ENCODE data around the gene SLC48A1.

SLC48A1 gene

GRCh38 chr12:47823422-47824086, 50.5 kb downstream of the SLC48A1 start:
- H3K4me1 ChIP-seq, result peaks cover 9% of the 10 kb centered on the region

GRCh38 chr12:47824198-47824597, 51.2 kb downstream of the SLC48A1 start:
- Histone ChIP-seq H3K4me1 (peaks cover 12% of the 10 kb centered on the region), H3K9me3 (no peaks in the 10 kb centered on the region), H3K27me3 (no peaks in the 10 kb centered on the region), H3K4me3 (ENCODE audit: low read depth, low read length) (no peak overlapping the region), H3K36me3 (no peaks in the 10 kb centered on the region)
- DNase-seq, result no peak
- TF ChIP-seq CTCF (IDR thresholded peaks at IDR 0.05; ENCODE audit: low read depth, low read length), result no peak

More at GRCh38 chr12:47823422-47824086, 50.5 kb downstream of the SLC48A1 start:
- H3K36me3 ChIP-seq, result no peaks in the 10 kb centered on the region
- DNase-seq, result no peak
- no peak for TF ChIP-seq CTCF (IDR thresholded peaks at IDR 0.05; ENCODE audit: low read depth, low read length)
- H3K27me3 ChIP-seq, result no peaks in the 10 kb centered on the region
- no peaks in the 10 kb centered on the region for H3K9me3 ChIP-seq
- H3K4me3 ChIP-seq (ENCODE audit: low read depth, low read length), result no peak overlapping the region

- no peak for TF ChIP-seq CTCF (IDR thresholded peaks at IDR 0.05; ENCODE audit: low read depth, low read length)
- no peaks in the 10 kb centered on the region for H3K27me3 ChIP-seq
- H3K4me3 ChIP-seq (ENCODE audit: low read depth, low read length), result no peak overlapping the region
- no peak for DNase-seq
- no peaks in the 10 kb centered on the region for H3K36me3 ChIP-seq
- H3K4me1 ChIP-seq, result peaks cover 15% of the 10 kb centered on the region
- no peaks in the 10 kb centered on the region for H3K9me3 ChIP-seq
Measured at GRCh38 chr12:47824635-47825034, 51.6 kb downstream of the SLC48A1 start.

GRCh38 chr12:47825173-47825639, 52.2 kb downstream of the SLC48A1 start:
- DNase-seq, result no peak
- Histone ChIP-seq H3K4me1 (peaks cover 15% of the 10 kb centered on the region), H3K27me3 (no peaks in the 10 kb centered on the region), H3K36me3 (no peaks in the 10 kb centered on the region), H3K9me3 (no peaks in the 10 kb centered on the region), H3K4me3 (ENCODE audit: low read depth, low read length) (no peak overlapping the region)
- TF ChIP-seq CTCF (IDR thresholded peaks at IDR 0.05; ENCODE audit: low read depth, low read length), result no peak

- H3K36me3 ChIP-seq, result no peaks in the 10 kb centered on the region
- no peak overlapping the region for H3K4me3 ChIP-seq (ENCODE audit: low read depth, low read length)
- peak; percentile 37 for DNase-seq
- H3K27me3 ChIP-seq, result no peaks in the 10 kb centered on the region
- TF ChIP-seq CTCF (IDR thresholded peaks at IDR 0.05; ENCODE audit: low read depth, low read length), result no peak
- peaks cover 9% of the 10 kb centered on the region for H3K4me1 ChIP-seq
- H3K9me3 ChIP-seq, result no peaks in the 10 kb centered on the region
Measured at GRCh38 chr12:47828008-47828975, 55.3 kb downstream of the SLC48A1 start.
